GM12878 (cell line): ENCODE results near the gene ARID3A. TPM values are rescaled to one million over a fixed set of nuclear protein-coding genes. Genes with fewer than 3 reads are reported as not detected.

Experiments
- ATF7 ChIP-seq: fragments of 450-650 bp; IDR thresholded peaks from 2 replicates; pipeline ENCODE4 v1.6.1; 2016; ENCODE audit warnings: low read depth, mild to moderate bottlenecking
- BCLAF1 ChIP-seq: fragments of 450-650 bp; IDR thresholded peaks from 2 replicates; pipeline ENCODE4 v1.6.1; 2017; ENCODE audit warnings: antibody characterized with exemption, mild to moderate bottlenecking, moderate library complexity
- BHLHE40 ChIP-seq, 2 experiments: fragments of 450-650 bp in 1 of 2; IDR thresholded peaks; 2 replicates each; pipeline ENCODE4 v1.6.1; 2011 to 2017; ENCODE audit warnings: low read depth in 2 of 2, borderline replicate concordance in 1 of 2, improper control_type of control experiment in 1 of 2, low read length in 1 of 2, mild to moderate bottlenecking in 1 of 2
- CBX5 ChIP-seq: sonication (generic); IDR thresholded peaks from 2 replicates; pipeline ENCODE4 v1.6.1; 2016; ENCODE audit warnings: low read depth, moderate library complexity, mild to moderate bottlenecking, inconsistent platforms
- EED ChIP-seq: sonication (generic); IDR thresholded peaks from 2 replicates; pipeline ENCODE4 v1.6.1; 2016; ENCODE audit warnings: antibody characterized with exemption, low read depth
- EP300 ChIP-seq, 2 experiments: fragments of 150-350 bp in 1 of 2; IDR thresholded peaks; 2 replicates each; pipeline ENCODE4 v1.6.1; 2011 to 2012; ENCODE audit warnings: low read depth in 2 of 2, low read length in 2 of 2, borderline replicate concordance in 1 of 2, improper control_type of control experiment in 1 of 2, inconsistent platforms in 1 of 2; ENCODE audit not compliant: control insufficient read depth in 1 of 2
- FOXK2 ChIP-seq: fragments of 450-650 bp; IDR thresholded peaks from 2 replicates; pipeline ENCODE4 v1.6.1; 2017; ENCODE audit warnings: mild to moderate bottlenecking, moderate library complexity
- IKZF2 ChIP-seq, 2 experiments: fragments of 450-650 bp; IDR thresholded peaks; 2 replicates each; pipeline ENCODE4 v1.6.1; 2017; ENCODE audit warnings: mild to moderate bottlenecking in 2 of 2, moderate library complexity in 2 of 2
- IRF5 ChIP-seq: fragments of 450-650 bp; IDR thresholded peaks from 2 replicates; pipeline ENCODE4 v1.6.1; 2017; ENCODE audit warnings: borderline replicate concordance
- JUND ChIP-seq: IDR thresholded peaks from 2 replicates; pipeline ENCODE4 v1.6.1; 2012; ENCODE audit warnings: low read depth, mild to moderate bottlenecking, low read length, improper control_type of control experiment, moderate library complexity
- NBN ChIP-seq: fragments of 450-650 bp; IDR thresholded peaks from 2 replicates; pipeline ENCODE4 v1.6.1; 2016
- NFXL1 ChIP-seq: fragments of 450-650 bp; IDR thresholded peaks from 2 replicates; pipeline ENCODE4 v1.6.1; 2017; ENCODE audit warnings: antibody characterized with exemption, mild to moderate bottlenecking, borderline replicate concordance
- PAX8 ChIP-seq: fragments of 450-650 bp; IDR thresholded peaks from 2 replicates; pipeline ENCODE4 v1.6.1; 2017; ENCODE audit warnings: mild to moderate bottlenecking, moderate library complexity
- POLR2A ChIP-seq: IDR thresholded peaks from 2 replicates; pipeline ENCODE4 v1.6.1; 2011; ENCODE audit warnings: low read depth, mild to moderate bottlenecking, low read length
- POLR2AphosphoS5 ChIP-seq: IDR thresholded peaks from 2 replicates; pipeline ENCODE4 v1.6.1; 2011; ENCODE audit warnings: mild to moderate bottlenecking, low read length, inconsistent platforms
- RELB ChIP-seq: fragments of 450-650 bp; IDR thresholded peaks from 2 replicates; pipeline ENCODE4 v1.6.1; 2017; ENCODE audit warnings: low read depth, mild to moderate bottlenecking, moderate library complexity
- RUNX3 ChIP-seq: IDR thresholded peaks from 2 replicates; pipeline ENCODE4 v1.6.1; 2012; ENCODE audit warnings: low read length, inconsistent platforms
- SKIL ChIP-seq: fragments of 450-650 bp; IDR thresholded peaks from 2 replicates; pipeline ENCODE4 v1.6.1; 2017; ENCODE audit warnings: mild to moderate bottlenecking, low read depth, inconsistent platforms; ENCODE audit not compliant: poor library complexity, severe bottlenecking
- SMAD1 ChIP-seq: fragments of 450-650 bp; IDR thresholded peaks from 2 replicates; pipeline ENCODE4 v1.6.1; 2018; ENCODE audit warnings: mild to moderate bottlenecking, low read depth; ENCODE audit not compliant: partially characterized antibody
- SUZ12 ChIP-seq: fragments of 200-600 bp; sonication (generic); IDR thresholded peaks from one replicate; pipeline ENCODE4 v1.6.1; 2018; ENCODE audit warnings: antibody characterized with exemption, mild to moderate bottlenecking; ENCODE audit not compliant: unreplicated experiment
- WRNIP1 ChIP-seq: IDR thresholded peaks from 2 replicates; pipeline ENCODE4 v1.6.1; 2011; ENCODE audit warnings: low read depth, low read length, improper control_type of control experiment, borderline replicate concordance
- ZNF384 ChIP-seq: IDR thresholded peaks from 2 replicates; pipeline ENCODE4 v1.6.1; 2012; ENCODE audit warnings: low read depth, mild to moderate bottlenecking, low read length, improper control_type of control experiment, borderline replicate concordance
- ZNF622 ChIP-seq: fragments of 450-650 bp; IDR thresholded peaks from 2 replicates; pipeline ENCODE4 v1.6.1; 2017; ENCODE audit warnings: mild to moderate bottlenecking, inconsistent platforms
- polyA plus RNA-seq, 11 experiments: library from polyadenylated mRNA; depleted of rRNA in 4 of 11; unstranded in 6 of 11; stranded (reverse) in 5 of 11; fragments of >200 nt; fragmentation: Nextera tagmentation in 4 of 11; fragmentation: Illumina TruSeq in 1 of 11; extraction: Ambion mirVana in 4 of 11; extraction: Trizol in 1 of 11; gene quantifications; 1 replicate in 1 of 11; 2 replicates in 10 of 11; pipeline versions ENCODE4 v1.2.1 to v1.2.3, GENCODE V29; 2011 to 2016; ENCODE audit warnings: inconsistent platforms in 2 of 11, missing spikeins in 2 of 11, low read depth in 1 of 11
- total RNA-seq, 4 experiments: library from RNA; depleted of rRNA in 3 of 4; stranded (reverse); fragments of >200 nt in 3 of 4; fragmentation: Illumina TruSeq in 1 of 4; extraction: Trizol in 1 of 4; gene quantifications; 2 replicates each; pipeline versions ENCODE4 v1.2.1 to v1.2.3, GENCODE V29; 2013 to 2021

Gene ARID3A
- total and polyA plus RNA-seq, 10 of the 15 experiments (the other 5 are each of a cell fraction or from before 2014, with no cell fraction given), result 0.76 to 70.0 (median 16.7) TPM

GRCh38 chr19:950352-951066 is 24.7 kb downstream of the ARID3A start (continued):
- no peak for TF ChIP-seq IRF5
- 0 out of 2 replicates have a peak, but pooled peaks have one; percentile 24 for TF ChIP-seq POLR2A
- no peak for TF ChIP-seq ZNF384
- TF ChIP-seq WRNIP1, result no peak
- TF ChIP-seq RUNX3, result peak; percentile 55
- peak in 1 of 2 experiments; percentile 32; a peak in 1 of 4 replicates for TF ChIP-seq BHLHE40 (IDR thresholded peaks at IDR 0.05; ENCODE audit: borderline replicate concordance in 1 of 2, low read depth in 2 of 2, low read length in 1 of 2)
- no peak for TF ChIP-seq SKIL
- 0 out of 2 replicates have a peak, but pooled peaks have one; percentile 31 for TF ChIP-seq POLR2AphosphoS5
- no peak for TF ChIP-seq FOXK2
- no peak for TF ChIP-seq NFXL1
- TF ChIP-seq ZNF622, result no peak
- TF ChIP-seq SMAD1, result no peak
- TF ChIP-seq NBN, result peak; percentile 18; the same call in 1 of the 2 replicates
- TF ChIP-seq EP300 (IDR thresholded peaks at IDR 0.05; ENCODE audit: borderline replicate concordance in 1 of 2, control insufficient read depth in 1 of 2, low read depth in 2 of 2, low read length in 2 of 2), result no peak
- 0 out of 2 replicates have a peak, but pooled peaks have one; percentile 7 for TF ChIP-seq CBX5
- no peak for TF ChIP-seq JUND
- TF ChIP-seq IKZF2 (IDR thresholded peaks at IDR 0.05), result peak; percentile 42 to 58
- TF ChIP-seq SUZ12, result no peak
- TF ChIP-seq EED, result peak; percentile 63
- no peak for TF ChIP-seq PAX8
- TF ChIP-seq BCLAF1, result no peak
- 0 out of 2 replicates have a peak, but pooled peaks have one; percentile 21 for TF ChIP-seq ATF7
- TF ChIP-seq RELB, result peak; percentile 58
